CD14-positive monocyte (primary cell): ENCODE measurements around the gene ASCC3. TPM values are rescaled to one million over a fixed set of nuclear protein-coding genes. Genes with fewer than 3 reads are reported as not detected.

Source experiments
- DNase-seq, 3 donors: peaks; one replicate each; pipeline ENCODE4 v3.0.0-alpha.2; 2011 to 2022
- H2AFZ ChIP-seq: 2 replicates; pipeline ENCODE4 v1.6.0; 2012; ENCODE audit warnings: mild to moderate bottlenecking, low read depth, low read length, inconsistent platforms; ENCODE audit not compliant: insufficient read depth, poor library complexity, severe bottlenecking
- H3K27ac ChIP-seq, 2 donors: 1 replicate in 1 of 2; 2 replicates in 1 of 2; pipeline ENCODE4 v1.5.1; 2012 to 2013; ENCODE audit warnings: low read length in 2 of 2, control low read depth in 1 of 2, inconsistent platforms in 1 of 2, low read depth in 1 of 2, mild to moderate bottlenecking in 1 of 2
- H3K27me3 ChIP-seq, 2 donors: one replicate each; pipeline versions ENCODE4 v1.6.0 to v1.6.1; 2011 to 2013; ENCODE audit warnings: low read length in 2 of 2; ENCODE audit not compliant: control insufficient read depth in 2 of 2, insufficient read depth in 2 of 2
- H3K36me3 ChIP-seq, 2 donors: replicated peaks in 1 of 2; 1 replicate in 1 of 2; 2 replicates in 1 of 2; pipeline versions ENCODE4 v1.5.1 to v1.6.1; 2012 to 2013; ENCODE audit warnings: low read length in 2 of 2, control low read depth in 1 of 2, inconsistent platforms in 1 of 2, mild to moderate bottlenecking in 1 of 2; ENCODE audit not compliant: insufficient read depth in 2 of 2, control insufficient read depth in 1 of 2
- H3K4me1 ChIP-seq, 2 donors: 1 replicate in 1 of 2; 2 replicates in 1 of 2; pipeline versions ENCODE4 v1.5.1 to v1.6.1; 2012 to 2013; ENCODE audit warnings: low read length in 2 of 2, control low read depth in 1 of 2, inconsistent platforms in 1 of 2, mild to moderate bottlenecking in 1 of 2, moderate library complexity in 1 of 2; ENCODE audit not compliant: insufficient read depth in 2 of 2, control insufficient read depth in 1 of 2
- H3K4me2 ChIP-seq: replicated peaks from 2 replicates; pipeline ENCODE3; 2012; ENCODE audit warnings: low read length, moderate library complexity, mild to moderate bottlenecking; ENCODE audit not compliant: poor library complexity, severe bottlenecking; ENCODE audit errors: extremely low read depth
- H3K4me3 ChIP-seq, 3 experiments: fragments of 200-600 bp in 1 of 3; sonication (generic) in 1 of 3; replicated peaks in 1 of 3; 1 replicate in 2 of 3; 2 replicates in 1 of 3; pipeline ENCODE4 v1.5.1; 2011 to 2013; ENCODE audit warnings: low read length in 3 of 3, mild to moderate bottlenecking in 3 of 3, control low read depth in 2 of 3, low read depth in 2 of 3, inconsistent platforms in 1 of 3, moderate library complexity in 1 of 3
- H3K79me2 ChIP-seq: 2 replicates; pipeline ENCODE4 v1.6.0; 2012; ENCODE audit warnings: mild to moderate bottlenecking, control low read depth, inconsistent platforms, low read length, moderate library complexity; ENCODE audit not compliant: insufficient read depth
- H3K9ac ChIP-seq: 2 replicates; pipeline ENCODE4 v1.6.0; 2017; ENCODE audit warnings: low read length, mild to moderate bottlenecking; ENCODE audit not compliant: insufficient read depth, poor library complexity, severe bottlenecking
- H3K9me3 ChIP-seq, 2 donors: replicated peaks in 1 of 2; 1 replicate in 1 of 2; 2 replicates in 1 of 2; pipeline versions ENCODE4 v1.5.1 to v1.6.1; 2012 to 2013; ENCODE audit warnings: low read length in 2 of 2, control low read depth in 1 of 2; ENCODE audit not compliant: control insufficient read depth in 1 of 2, insufficient read depth in 1 of 2
- H4K20me1 ChIP-seq: 2 replicates; pipeline ENCODE4 v1.6.0; 2012; ENCODE audit warnings: mild to moderate bottlenecking, low read length, control low read depth, moderate library complexity; ENCODE audit not compliant: insufficient read depth
- H3K27ac Mint-ChIP-seq, 7 donors: one replicate each; pipeline ENCODE4 v1.8.0; 2020; ENCODE audit warnings: mild to moderate bottlenecking in 7 of 7, mixed read lengths in 7 of 7, moderate library complexity in 6 of 7, inconsistent platforms in 2 of 7
- H3K27me3 Mint-ChIP-seq, 3 donors: one replicate each; pipeline ENCODE4 v1.8.0; 2021 to 2022; ENCODE audit warnings: low read depth in 3 of 3, mild to moderate bottlenecking in 3 of 3, mixed read lengths in 3 of 3, moderate library complexity in 3 of 3, inconsistent platforms in 1 of 3
- H3K36me3 Mint-ChIP-seq, 2 donors: one replicate each; pipeline ENCODE4 v1.8.0; 2020; ENCODE audit warnings: mixed read lengths in 2 of 2, inconsistent platforms in 1 of 2, mild to moderate bottlenecking in 1 of 2
- H3K4me1 Mint-ChIP-seq: one replicate; pipeline ENCODE4 v1.8.0; 2020; ENCODE audit warnings: mild to moderate bottlenecking, mixed read lengths
- H3K4me3 Mint-ChIP-seq, 2 donors: one replicate each; pipeline ENCODE4 v1.8.0; 2020; ENCODE audit warnings: mild to moderate bottlenecking in 2 of 2, mixed read lengths in 2 of 2, moderate library complexity in 1 of 2
- H3K9me3 Mint-ChIP-seq, 7 donors: one replicate each; pipeline ENCODE4 v1.8.0; 2020 to 2022; ENCODE audit warnings: mixed read lengths in 7 of 7, mild to moderate bottlenecking in 6 of 7, moderate library complexity in 6 of 7, inconsistent platforms in 2 of 7
- WGBS: methylation state at CpG from one replicate; pipeline ENCODE4 v1.1.5; 2013; ENCODE audit warnings: missing lambda C conversion rate; ENCODE audit not compliant: insufficient coverage; 5-methylcytosine and 5-hydroxymethylcytosine counted together
- intact Hi-C, 2 donors: fragments of 100-400 bp; cut with micrococcal nuclease; formaldehyde crosslinking; loops; one replicate each; pipeline versions ENCODE4 v1.15.0 to v1.15.1; 2023
- polyA minus RNA-seq: library from RNA; depleted of rRNA, polyadenylated mRNA; stranded (reverse); fragments of >200 nt; gene quantifications from 2 replicates; pipeline ENCODE4 v1.2.3, GENCODE V29; 2012
- polyA plus RNA-seq, 3 donors: library from polyadenylated mRNA; depleted of rRNA in 1 of 3; unstranded in 2 of 3; stranded (reverse) in 1 of 3; fragments of 300-500 nt in 2 of 3; fragments of >200 nt in 1 of 3; fragmentation: Illumina TruSeq in 2 of 3; gene quantifications; 1 replicate in 2 of 3; 2 replicates in 1 of 3; pipeline ENCODE4 v1.2.3, GENCODE V29; 2012 to 2021
- total RNA-seq, 12 experiments: library from RNA in 1 of 12; stranded (reverse) in 1 of 12; fragments of 120-200 nt in 1 of 12; gene quantifications; one replicate each; pipeline ENCODE4 v1.2.4 and lab custom pipeline; 2013 to 2026; ENCODE audit warnings: mixed read lengths in 6 of 12, inconsistent platforms in 1 of 12
- TF ChIP-seq, protein P1 (sequence below): fragments of 200-600 bp; IDR thresholded peaks from one replicate; pipeline ENCODE4 v1.8.0; 2022; ENCODE audit warnings: antibody characterized with exemption, mild to moderate bottlenecking

ASCC3 gene
- 33.6 TPM for total RNA-seq (2013)
- polyA plus RNA-seq, result 10 to 100 TPM in 2 of 3 donors, 1 to 10 TPM in 1; 6.4 to 12.9 (median 10.6) TPM
- polyA minus RNA-seq, result 15.2 and 18.3 TPM in 2 replicates
- total RNA-seq (lab: John Stamatoyannopoulos, UW), result 24.2 to 117 (median 69.5) reads per million in 11 experiments

DNA sequence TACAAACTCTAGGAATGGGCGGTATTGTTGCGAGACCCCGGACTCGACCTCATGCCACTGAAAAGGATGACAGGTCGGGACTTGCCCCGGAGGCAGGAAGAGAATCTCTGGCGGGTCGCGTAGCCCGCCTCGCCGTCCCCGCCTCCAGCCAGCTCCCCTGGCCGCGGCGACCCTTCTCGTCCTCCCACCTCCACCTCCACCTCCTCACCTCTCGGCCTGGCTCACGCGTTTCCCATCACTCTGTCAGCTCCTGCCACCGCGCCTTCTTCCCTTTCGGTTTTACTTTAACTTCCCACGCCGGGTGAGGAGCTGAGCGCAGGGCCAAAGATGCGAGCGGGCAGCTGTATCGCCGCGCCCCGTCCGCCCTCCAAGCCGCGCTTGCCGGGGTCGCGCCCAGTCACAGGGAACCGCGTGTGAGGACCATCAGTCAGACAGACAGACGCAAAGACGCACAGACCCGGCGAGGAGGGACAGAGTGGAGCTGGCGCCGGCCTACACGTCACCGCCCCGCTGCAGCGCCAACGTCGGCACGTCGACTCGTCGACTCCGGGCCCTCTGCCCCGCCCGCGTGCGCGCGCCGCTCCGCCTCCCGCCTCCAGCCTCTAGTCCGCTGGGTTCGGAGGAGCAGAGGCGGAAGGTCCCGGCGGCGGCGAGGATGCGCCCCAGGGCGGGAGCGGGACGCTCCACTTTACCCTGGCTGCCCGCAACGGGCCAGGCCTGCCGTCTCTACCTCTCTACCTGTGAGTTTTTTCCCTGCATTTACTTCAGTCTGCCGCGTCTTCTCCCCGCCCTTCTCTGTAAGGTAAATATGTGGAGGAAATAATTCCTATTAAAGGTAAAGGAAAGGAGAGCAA lies at the start of gene ASCC3:
ASCC3 (minus strand) TSS at position 477 of the 854 bp plus-strand sequence. CDS start 13,332 bp downstream, outside the sequence.
- TF ChIP-seq, protein P1, sequence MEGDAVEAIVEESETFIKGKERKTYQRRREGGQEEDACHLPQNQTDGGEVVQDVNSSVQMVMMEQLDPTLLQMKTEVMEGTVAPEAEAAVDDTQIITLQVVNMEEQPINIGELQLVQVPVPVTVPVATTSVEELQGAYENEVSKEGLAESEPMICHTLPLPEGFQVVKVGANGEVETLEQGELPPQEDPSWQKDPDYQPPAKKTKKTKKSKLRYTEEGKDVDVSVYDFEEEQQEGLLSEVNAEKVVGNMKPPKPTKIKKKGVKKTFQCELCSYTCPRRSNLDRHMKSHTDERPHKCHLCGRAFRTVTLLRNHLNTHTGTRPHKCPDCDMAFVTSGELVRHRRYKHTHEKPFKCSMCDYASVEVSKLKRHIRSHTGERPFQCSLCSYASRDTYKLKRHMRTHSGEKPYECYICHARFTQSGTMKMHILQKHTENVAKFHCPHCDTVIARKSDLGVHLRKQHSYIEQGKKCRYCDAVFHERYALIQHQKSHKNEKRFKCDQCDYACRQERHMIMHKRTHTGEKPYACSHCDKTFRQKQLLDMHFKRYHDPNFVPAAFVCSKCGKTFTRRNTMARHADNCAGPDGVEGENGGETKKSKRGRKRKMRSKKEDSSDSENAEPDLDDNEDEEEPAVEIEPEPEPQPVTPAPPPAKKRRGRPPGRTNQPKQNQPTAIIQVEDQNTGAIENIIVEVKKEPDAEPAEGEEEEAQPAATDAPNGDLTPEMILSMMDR, result no peak
- Histone ChIP-seq H3K9ac (peak within 1 kb of the TSS; percentile 87), H2AFZ (peak within 1 kb of the TSS; percentile 95), H3K4me2 (peak within 1 kb of the TSS; percentile 96), H3K27me3 (no peaks in the 10 kb centered on the region), H3K36me3 (no peaks in the 10 kb centered on the region), H3K4me1 (peaks cover 16 to 19% of the 10 kb centered on the region in 2 donors), H4K20me1 (no peaks in the 10 kb centered on the region), H3K9me3 (no peaks in the 10 kb centered on the region), H3K79me2 (peaks cover 48% of the 10 kb centered on the region), H3K27ac (peak within 1 kb of the TSS; percentile 90 to 96), H3K4me3 (peak within 1 kb of the TSS; percentile 86 to 94 (median 87))
- under 1% methylated on average over 78 of the region's 83 CpGs for WGBS
- peaks cover 25% of the 10 kb centered on the region for H3K4me1 Mint-ChIP-seq
- H3K36me3 Mint-ChIP-seq, result peaks cover 0 to 3% of the 10 kb centered on the region in 2 donors
- H3K9me3 Mint-ChIP-seq, result peaks cover 0 to 2% (median 0%) of the 10 kb centered on the region in 7 donors
- peak within 1 kb of the TSS; percentile 98 to 100 (median 98) for H3K27ac Mint-ChIP-seq
- H3K4me3 Mint-ChIP-seq, result peak within 1 kb of the TSS; percentile 99 to 100
- peaks cover 0 to 1% (median 0%) of the 10 kb centered on the region in 3 donors for H3K27me3 Mint-ChIP-seq
- intact Hi-C loops, result no loop called here
- peak; percentile 84 to 87 (median 86) for DNase-seq

DNA sequence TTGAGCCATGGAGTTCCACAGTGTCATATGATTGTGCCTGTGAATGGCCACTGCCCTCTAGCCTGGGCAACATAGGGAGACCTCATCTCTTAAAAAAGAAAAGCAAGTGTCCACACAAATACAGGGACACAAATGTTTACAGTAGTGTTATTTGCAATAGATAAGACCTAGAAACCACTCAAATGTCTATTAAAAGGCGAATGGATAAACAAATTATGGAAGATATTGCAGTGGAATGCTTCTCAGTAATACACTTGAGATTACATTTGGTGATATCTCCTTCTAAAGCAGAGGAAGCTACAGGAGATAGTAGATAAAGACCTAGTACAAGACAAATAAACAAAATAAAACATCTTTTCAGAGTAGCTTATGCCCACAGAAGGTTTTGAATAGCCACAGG lies 44.6 kb upstream of the ASCC3 start:
- Mint-ChIP-seq H3K27me3 (peaks cover 0 to 3% (median 0%) of the 10 kb centered on the region in 3 donors), H3K36me3 (no peaks in the 10 kb centered on the region), H3K4me1 (no peaks in the 10 kb centered on the region), H3K27ac (no peak overlapping the region), H3K4me3 (no peak overlapping the region), H3K9me3 (peaks cover 0 to 4% (median under 1%) of the 10 kb centered on the region in 7 donors)
- TF ChIP-seq, protein P1, result no peak
- no CpG with 5 or more reads among the region's 1 CpG for WGBS
- H2AFZ ChIP-seq, result no peak overlapping the region
- no peak overlapping the region for H3K27ac ChIP-seq
- H3K9me3 ChIP-seq, result no peaks in the 10 kb centered on the region
- no peak overlapping the region for H3K9ac ChIP-seq
- H3K27me3 ChIP-seq, result no peaks in the 10 kb centered on the region
- H4K20me1 ChIP-seq, result no peaks in the 10 kb centered on the region
- no peaks in the 10 kb centered on the region for H3K4me1 ChIP-seq
- DNase-seq, result no peak
- no peak overlapping the region for H3K4me3 ChIP-seq
- intact Hi-C loops, result no loop called here
- H3K79me2 ChIP-seq, result no peaks in the 10 kb centered on the region
- H3K4me2 ChIP-seq, result no peak overlapping the region
- no peaks in the 10 kb centered on the region for H3K36me3 ChIP-seq
